ENCODE data around the gene WWTR1. TPM values are rescaled to one million over a fixed set of nuclear protein-coding genes. Genes with fewer than 3 reads are reported as not detected.

Gene WWTR1
- 1.8 TPM for polyA plus RNA-seq (2012; ENCODE audit: missing spikeins)

GRCh38 chr3:149657926-149658743 is at the start of gene WWTR1:
Gene WWTR1 (minus strand): TSS chr3:149658025. CDS start chr3:149657306, 719 bp downstream.
- peak; percentile 41; the same call in 1 of the 2 replicates for TF ChIP-seq POLR2AphosphoS5 (IDR thresholded peaks at IDR 0.05; ENCODE audit: low read depth, low read length)
- TF ChIP-seq TAF1 (IDR thresholded peaks at IDR 0.05; ENCODE audit: borderline replicate concordance, low read depth, low read length): 0 out of 2 replicates have a peak, but pooled peaks have one; percentile 42
- TF ChIP-seq POLR2A (IDR thresholded peaks at IDR 0.05; ENCODE audit: low read depth, low read length): no peak
- peak; percentile 62 for DNase-seq (ENCODE audit: insufficient read length)
- FAIRE-seq: peak; percentile 48

- DNase-seq (ENCODE audit: insufficient read length): no peak
- no peak for FAIRE-seq
- TF ChIP-seq POLR2A (IDR thresholded peaks at IDR 0.05; ENCODE audit: low read depth, low read length) (no peak), TAF1 (IDR thresholded peaks at IDR 0.05; ENCODE audit: borderline replicate concordance, low read depth, low read length) (no peak), POLR2AphosphoS5 (IDR thresholded peaks at IDR 0.05; ENCODE audit: low read depth, low read length) (no peak)
Measured at GRCh38 chr3:149706905-149707304, 49.1 kb upstream of the WWTR1 start.

GRCh38 chr3:149705416-149705815 is 47.6 kb upstream of the WWTR1 start:
- no peak for TF ChIP-seq TAF1 (IDR thresholded peaks at IDR 0.05; ENCODE audit: borderline replicate concordance, low read depth, low read length)
- no peak for TF ChIP-seq POLR2AphosphoS5 (IDR thresholded peaks at IDR 0.05; ENCODE audit: low read depth, low read length)
- TF ChIP-seq POLR2A (IDR thresholded peaks at IDR 0.05; ENCODE audit: low read depth, low read length): no peak
- DNase-seq (ENCODE audit: insufficient read length) (no peak), FAIRE-seq (peak; percentile 27)

GRCh38 chr3:149703466-149703865 is 45.6 kb upstream of the WWTR1 start:
- TF ChIP-seq TAF1 (IDR thresholded peaks at IDR 0.05; ENCODE audit: borderline replicate concordance, low read depth, low read length) (no peak), POLR2A (IDR thresholded peaks at IDR 0.05; ENCODE audit: low read depth, low read length) (no peak), POLR2AphosphoS5 (IDR thresholded peaks at IDR 0.05; ENCODE audit: low read depth, low read length) (no peak)
- FAIRE-seq (no peak), DNase-seq (ENCODE audit: insufficient read length) (no peak)

- DNase-seq (ENCODE audit: insufficient read length): no peak
- FAIRE-seq: no peak
- TF ChIP-seq POLR2A (IDR thresholded peaks at IDR 0.05; ENCODE audit: low read depth, low read length): no peak
- no peak for TF ChIP-seq TAF1 (IDR thresholded peaks at IDR 0.05; ENCODE audit: borderline replicate concordance, low read depth, low read length)
- no peak for TF ChIP-seq POLR2AphosphoS5 (IDR thresholded peaks at IDR 0.05; ENCODE audit: low read depth, low read length)
Measured at GRCh38 chr3:149702691-149703441, 45.0 kb upstream of the WWTR1 start.

DNA sequence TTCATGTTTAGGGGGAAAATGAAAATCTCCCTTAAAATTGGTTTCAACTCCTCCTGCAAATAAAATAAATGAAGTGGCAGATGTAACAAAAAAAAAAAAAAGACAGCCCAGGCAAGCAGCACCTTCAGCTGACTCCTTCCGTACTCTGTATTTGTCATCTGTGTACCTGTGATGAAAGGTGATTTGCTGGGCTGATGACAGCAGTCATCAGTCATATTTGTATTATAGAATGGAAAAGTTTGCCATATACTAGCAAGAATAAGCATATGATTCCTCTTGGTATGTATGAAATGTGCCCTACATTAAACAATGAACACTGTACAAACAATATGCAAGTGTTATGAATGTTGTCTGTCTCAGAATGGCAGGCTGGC is 44.1 kb upstream of the WWTR1 start:
- FAIRE-seq (no peak), DNase-seq (ENCODE audit: insufficient read length) (no peak)
- no peak for TF ChIP-seq POLR2A (IDR thresholded peaks at IDR 0.05; ENCODE audit: low read depth, low read length)
- TF ChIP-seq TAF1 (IDR thresholded peaks at IDR 0.05; ENCODE audit: borderline replicate concordance, low read depth, low read length): no peak
- no peak for TF ChIP-seq POLR2AphosphoS5 (IDR thresholded peaks at IDR 0.05; ENCODE audit: low read depth, low read length)

DNA sequence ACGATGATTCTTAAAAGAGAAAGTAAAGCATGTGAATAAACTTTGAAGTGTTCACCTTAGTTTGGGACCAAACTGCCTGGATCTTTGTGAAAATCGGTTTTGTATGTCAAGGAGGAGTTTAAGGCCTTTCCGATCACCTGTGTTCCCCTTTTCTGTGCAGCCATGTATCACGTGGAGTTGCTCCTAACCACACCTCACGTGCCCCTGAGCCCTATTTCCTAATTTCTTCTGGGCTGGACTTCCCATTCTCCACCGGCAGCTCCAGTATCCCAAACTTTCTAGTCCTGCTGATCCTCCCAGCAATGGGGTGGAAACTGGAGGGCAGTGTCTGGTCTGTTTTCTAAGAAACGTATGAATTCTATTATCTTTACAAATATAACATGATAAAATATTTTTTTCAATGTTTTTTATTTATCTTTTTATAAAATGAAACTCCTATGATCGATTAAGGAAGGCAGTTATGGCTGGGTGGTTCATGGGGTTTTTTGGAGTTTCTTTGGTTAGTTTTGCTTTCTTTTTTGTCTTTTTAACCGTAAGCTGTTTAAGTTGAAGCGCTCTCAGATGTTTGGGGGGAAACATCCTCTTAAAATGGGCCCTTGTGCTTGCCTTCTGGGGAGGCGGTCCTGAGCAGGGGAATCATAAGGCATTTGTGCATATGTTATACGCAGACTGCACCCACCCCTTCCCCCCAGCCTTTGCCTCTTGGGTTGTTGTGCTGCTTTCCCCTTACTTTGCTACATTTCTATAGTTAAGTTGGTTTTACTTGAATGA is 43.6 kb upstream of the WWTR1 start:
- DNase-seq (ENCODE audit: insufficient read length): no peak
- TF ChIP-seq TAF1 (IDR thresholded peaks at IDR 0.05; ENCODE audit: borderline replicate concordance, low read depth, low read length): no peak
- TF ChIP-seq POLR2AphosphoS5 (IDR thresholded peaks at IDR 0.05; ENCODE audit: low read depth, low read length): no peak
- TF ChIP-seq POLR2A (IDR thresholded peaks at IDR 0.05; ENCODE audit: low read depth, low read length): no peak
- no peak for FAIRE-seq

DNA sequence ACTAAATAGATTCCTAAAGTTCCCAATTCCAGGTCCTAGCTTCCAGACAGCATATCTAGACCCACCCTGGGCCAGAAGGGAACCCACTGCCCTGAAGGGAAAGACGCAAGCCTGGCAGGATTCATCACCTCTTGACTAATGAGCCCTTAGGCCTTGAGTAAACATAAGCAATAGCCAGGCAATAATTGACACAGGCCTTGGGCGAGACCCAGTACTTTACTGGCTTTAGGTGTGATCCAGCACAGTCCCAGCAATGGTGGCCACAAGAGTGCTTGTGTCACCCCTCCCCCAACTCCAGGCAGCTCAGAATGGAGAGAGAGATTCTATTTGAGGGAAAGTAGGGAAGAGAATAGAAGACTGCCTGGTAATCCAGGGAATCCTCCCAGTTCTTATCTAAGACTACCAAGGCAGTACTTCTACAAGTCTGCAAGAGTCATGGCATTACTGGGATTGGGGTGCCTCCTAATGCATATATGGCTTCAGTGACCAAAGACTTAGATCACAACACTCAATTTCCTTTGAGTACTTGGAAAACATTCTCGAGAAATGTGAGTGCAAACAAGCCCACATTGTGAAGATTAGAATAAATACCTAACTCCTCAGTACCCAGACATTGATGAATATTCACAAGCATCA is 30.4 kb upstream of the WWTR1 start:
- no peak for TF ChIP-seq POLR2AphosphoS5 (IDR thresholded peaks at IDR 0.05; ENCODE audit: low read depth, low read length)
- TF ChIP-seq POLR2A (IDR thresholded peaks at IDR 0.05; ENCODE audit: low read depth, low read length): no peak
- no peak for TF ChIP-seq TAF1 (IDR thresholded peaks at IDR 0.05; ENCODE audit: borderline replicate concordance, low read depth, low read length)
- no peak for FAIRE-seq
- no peak for DNase-seq (ENCODE audit: insufficient read length)

DNA sequence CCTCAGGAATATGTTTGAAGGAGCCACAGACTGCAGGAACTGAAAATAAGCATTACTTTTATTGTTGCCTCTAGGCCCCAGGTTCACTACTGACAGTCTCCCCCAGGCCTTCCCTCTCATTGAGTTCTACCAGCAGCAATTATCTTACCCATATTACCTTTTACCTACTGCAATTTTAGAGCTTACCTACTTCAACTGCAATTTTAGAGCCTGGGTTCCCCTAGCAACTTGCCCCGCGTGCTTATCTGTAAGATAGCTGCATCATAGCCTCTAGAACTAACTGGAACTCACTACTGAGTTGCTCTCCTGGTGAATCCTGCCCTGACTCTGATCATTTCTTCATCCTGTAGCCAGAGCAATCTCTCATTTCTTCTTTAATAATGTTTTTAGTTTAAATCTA is 29.2 kb upstream of the WWTR1 start:
- TF ChIP-seq POLR2A (IDR thresholded peaks at IDR 0.05; ENCODE audit: low read depth, low read length): no peak
- TF ChIP-seq POLR2AphosphoS5 (IDR thresholded peaks at IDR 0.05; ENCODE audit: low read depth, low read length): no peak
- TF ChIP-seq TAF1 (IDR thresholded peaks at IDR 0.05; ENCODE audit: borderline replicate concordance, low read depth, low read length): no peak
- DNase-seq (ENCODE audit: insufficient read length) (no peak), FAIRE-seq (no peak)

DNA sequence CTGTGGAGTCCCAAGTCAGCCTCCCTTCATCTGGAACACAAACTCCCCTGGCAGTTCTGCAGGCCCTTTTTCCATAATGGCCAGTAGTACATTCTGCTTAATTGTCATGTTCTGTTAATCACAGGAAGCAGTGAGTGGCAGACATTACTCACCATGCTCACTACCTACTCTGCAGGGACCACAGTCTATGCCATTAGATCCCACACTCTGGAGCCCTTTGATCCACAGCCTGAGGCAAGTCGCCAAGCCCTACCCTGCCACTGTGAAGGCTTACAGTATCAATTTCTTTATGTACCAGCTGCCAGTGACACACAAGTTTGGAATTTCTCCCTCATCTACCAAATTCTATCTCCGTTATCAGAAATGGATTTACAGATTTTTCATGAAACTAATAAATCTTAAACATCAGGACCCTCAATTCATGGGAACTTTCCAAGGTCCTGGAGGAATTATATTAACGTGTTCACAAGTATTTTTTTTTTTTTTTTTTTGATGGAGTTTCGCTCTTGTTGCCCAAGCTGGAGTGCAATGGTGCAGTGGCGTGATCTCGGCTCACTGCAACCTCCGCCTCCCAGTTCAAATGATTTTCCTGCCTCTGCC is 20.6 kb upstream of the WWTR1 start:
- no peak for DNase-seq (ENCODE audit: insufficient read length)
- TF ChIP-seq TAF1 (IDR thresholded peaks at IDR 0.05; ENCODE audit: borderline replicate concordance, low read depth, low read length) (no peak), POLR2A (IDR thresholded peaks at IDR 0.05; ENCODE audit: low read depth, low read length) (no peak), POLR2AphosphoS5 (IDR thresholded peaks at IDR 0.05; ENCODE audit: low read depth, low read length) (no peak)
- no peak for FAIRE-seq

All from GM12892 (cell line).